Karpas-422 (cell line): Measurements from ENCODE around the gene ZFP36L1. TPM values are rescaled to one million over a fixed set of nuclear protein-coding genes. Genes with fewer than 3 reads are reported as not detected.

Experiments used
- DNase-seq: peaks from one replicate; pipeline ENCODE4 v3.0.0-alpha.2; 2015
- H2AFZ ChIP-seq: fragments of 200-600 bp; sonication (generic); 2 replicates; pipeline ENCODE4 v1.6.1; 2014; ENCODE audit warnings: antibody characterized with exemption, low read length, mixed read lengths
- H3K27ac ChIP-seq: fragments of 200-600 bp; sonication (generic); 2 replicates; pipeline ENCODE4 v1.5.1; 2014; ENCODE audit warnings: mild to moderate bottlenecking, low read length, moderate library complexity
- H3K27me3 ChIP-seq: fragments of 200-600 bp; sonication (generic); 2 replicates; pipeline ENCODE4 v1.6.1; 2014; ENCODE audit warnings: low read length, mixed read lengths
- H3K36me3 ChIP-seq: fragments of 200-600 bp; sonication (generic); 2 replicates; pipeline ENCODE4 v1.6.1; 2014; ENCODE audit warnings: low read length, mixed read lengths; ENCODE audit not compliant: insufficient read depth
- H3K4me1 ChIP-seq: fragments of 200-600 bp; sonication (generic); 2 replicates; pipeline ENCODE4 v1.6.1; 2014; ENCODE audit warnings: mild to moderate bottlenecking, low read length, mixed read lengths
- H3K4me2 ChIP-seq: fragments of 200-600 bp; sonication (generic); 2 replicates; pipeline ENCODE4 v1.6.1; 2014; ENCODE audit warnings: low read length, low read depth, mild to moderate bottlenecking; ENCODE audit not compliant: poor library complexity, severe bottlenecking
- H3K4me3 ChIP-seq: fragments of 200-600 bp; sonication (generic); 2 replicates; pipeline ENCODE4 v1.5.1; 2014; ENCODE audit warnings: mild to moderate bottlenecking, antibody characterized with exemption, low read length, mixed read lengths
- H3K79me2 ChIP-seq: fragments of 200-600 bp; sonication (generic); 2 replicates; pipeline ENCODE4 v1.6.1; 2014; ENCODE audit warnings: mild to moderate bottlenecking, low read length, mixed read lengths
- H3K9ac ChIP-seq: fragments of 200-600 bp; sonication (generic); 2 replicates; pipeline ENCODE4 v1.6.0; 2014; ENCODE audit warnings: low read length
- H3K9me2 ChIP-seq: fragments of 200-600 bp; sonication (generic), shearing (Covaris generic); replicated peaks from 2 replicates; pipeline ENCODE4 v1.6.0; 2014; ENCODE audit warnings: mild to moderate bottlenecking, low read length, moderate library complexity; ENCODE audit not compliant: insufficient read depth
- H3K9me3 ChIP-seq: fragments of 300-700, 200-600 bp; sonication (generic); 2 replicates; pipeline ENCODE4 v1.6.1; 2014; ENCODE audit warnings: low read length, mixed read lengths
- H4K20me1 ChIP-seq: fragments of 200-600 bp; sonication (generic); 2 replicates; pipeline ENCODE4 v1.6.1; 2014; ENCODE audit warnings: mild to moderate bottlenecking, antibody characterized with exemption, low read length, low read depth; ENCODE audit not compliant: insufficient read depth
- total RNA-seq: library from RNA; depleted of rRNA; stranded (reverse); fragments of >200 nt; shearing (Covaris generic); gene quantifications from 2 replicates; pipeline ENCODE4 v1.2.3, GENCODE V29; 2014; ENCODE audit warnings: low replicate concordance

Gene ZFP36L1
- total RNA-seq, 1 experiment from 2014 or later: 76.8 TPM

DNA sequence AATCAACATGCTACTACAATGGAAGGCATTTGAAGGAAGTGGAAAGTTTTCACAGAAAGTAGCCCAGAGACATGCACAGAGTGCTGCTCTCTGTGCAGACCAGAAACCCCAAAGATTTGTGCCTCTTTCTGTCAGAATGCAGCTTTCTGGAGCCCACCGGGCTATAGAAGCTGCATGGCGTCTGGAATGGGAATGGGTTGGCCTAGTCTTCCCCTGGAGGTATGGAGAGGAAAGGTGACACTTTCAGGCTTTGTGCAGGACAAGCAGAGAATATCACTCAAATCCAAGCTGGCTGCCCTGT is 21.3 kb upstream of the ZFP36L1 start:
- H3K27ac ChIP-seq: peak overlapping the region; percentile 80
- no peaks in the 10 kb centered on the region for H4K20me1 ChIP-seq
- H3K36me3 ChIP-seq: no peaks in the 10 kb centered on the region
- peak overlapping the region; percentile 72; the same call in 1 of the 2 replicates for H3K4me3 ChIP-seq
- H3K79me2 ChIP-seq: 0 out of 2 replicates have a peak, but pooled peaks cover 4% of the 10 kb centered on the region
- DNase-seq: no peak
- H3K4me2 ChIP-seq: peak overlapping the region; percentile 96
- peak overlapping the region; percentile 90 for H3K9ac ChIP-seq
- H3K4me1 ChIP-seq: peaks cover 53% of the 10 kb centered on the region
- no peak overlapping the region for H2AFZ ChIP-seq
- H3K9me3 ChIP-seq: no peaks in the 10 kb centered on the region
- no peaks in the 10 kb centered on the region for H3K9me2 ChIP-seq
- no peaks in the 10 kb centered on the region for H3K27me3 ChIP-seq

DNA sequence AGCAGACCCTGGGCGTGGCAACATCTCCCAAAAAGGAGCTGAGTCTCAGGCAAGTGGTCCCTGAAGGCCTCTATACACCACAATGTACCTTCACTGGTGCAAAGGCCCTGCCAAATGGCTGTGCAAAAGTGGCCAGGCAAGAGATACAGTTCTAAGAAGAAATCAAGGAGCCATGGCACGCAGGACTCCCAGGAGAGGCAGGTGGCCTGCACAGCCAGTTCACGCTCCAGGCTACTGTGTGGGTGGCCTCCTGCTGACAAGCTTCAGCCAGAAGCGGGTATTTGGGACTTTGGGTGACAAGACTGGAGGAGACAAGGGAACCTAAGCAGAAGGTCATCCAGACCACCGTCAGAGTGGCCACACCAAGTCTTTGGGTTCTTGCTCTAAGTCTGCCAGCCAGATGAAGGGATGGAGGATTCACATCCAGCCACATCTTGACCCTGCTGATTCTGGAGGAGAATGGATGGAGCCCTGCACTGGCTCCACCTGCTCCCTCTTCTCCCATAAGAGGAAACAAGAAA is 20.5 kb upstream of the ZFP36L1 start:
- Histone ChIP-seq H3K27me3 (no peaks in the 10 kb centered on the region), H3K9me2 (no peaks in the 10 kb centered on the region), H3K4me3 (no peak overlapping the region), H3K36me3 (no peaks in the 10 kb centered on the region), H2AFZ (no peak overlapping the region), H3K4me2 (no peak overlapping the region), H3K79me2 (0 out of 2 replicates have a peak, but pooled peaks cover 4% of the 10 kb centered on the region), H4K20me1 (no peaks in the 10 kb centered on the region), H3K27ac (no peak overlapping the region), H3K9me3 (no peaks in the 10 kb centered on the region), H3K4me1 (peaks cover 53% of the 10 kb centered on the region), H3K9ac (peak overlapping the region; percentile 23)
- DNase-seq: no peak

DNA sequence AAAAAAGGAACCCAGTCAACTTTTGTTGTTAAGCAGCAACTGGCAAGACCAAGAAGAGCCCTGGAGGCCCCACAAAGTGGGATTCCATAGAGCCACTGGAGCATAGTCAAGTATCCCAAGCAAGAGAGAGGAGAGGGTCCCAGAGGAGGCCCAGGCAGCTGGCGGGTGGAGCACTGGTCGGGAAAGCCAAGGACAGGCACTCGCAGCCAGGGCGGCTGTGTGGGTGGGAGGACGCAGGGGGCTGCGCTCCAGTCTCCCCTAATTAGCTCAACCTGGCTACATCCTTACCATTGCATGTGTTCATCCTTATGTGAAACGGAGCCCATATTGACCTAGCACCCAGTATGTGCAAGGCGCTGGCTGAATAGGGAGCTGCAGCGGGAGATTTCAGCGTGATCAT is 18.3 kb upstream of the ZFP36L1 start:
- Histone ChIP-seq H3K9me2 (no peaks in the 10 kb centered on the region), H2AFZ (no peak overlapping the region), H3K4me2 (no peak overlapping the region), H3K9me3 (no peaks in the 10 kb centered on the region), H3K36me3 (no peaks in the 10 kb centered on the region), H3K4me1 (peaks cover 53% of the 10 kb centered on the region), H3K79me2 (0 out of 2 replicates have a peak, but pooled peaks cover 4% of the 10 kb centered on the region), H4K20me1 (no peaks in the 10 kb centered on the region), H3K4me3 (no peak overlapping the region), H3K27ac (no peak overlapping the region), H3K27me3 (no peaks in the 10 kb centered on the region), H3K9ac (no peak overlapping the region)
- no peak for DNase-seq

DNA sequence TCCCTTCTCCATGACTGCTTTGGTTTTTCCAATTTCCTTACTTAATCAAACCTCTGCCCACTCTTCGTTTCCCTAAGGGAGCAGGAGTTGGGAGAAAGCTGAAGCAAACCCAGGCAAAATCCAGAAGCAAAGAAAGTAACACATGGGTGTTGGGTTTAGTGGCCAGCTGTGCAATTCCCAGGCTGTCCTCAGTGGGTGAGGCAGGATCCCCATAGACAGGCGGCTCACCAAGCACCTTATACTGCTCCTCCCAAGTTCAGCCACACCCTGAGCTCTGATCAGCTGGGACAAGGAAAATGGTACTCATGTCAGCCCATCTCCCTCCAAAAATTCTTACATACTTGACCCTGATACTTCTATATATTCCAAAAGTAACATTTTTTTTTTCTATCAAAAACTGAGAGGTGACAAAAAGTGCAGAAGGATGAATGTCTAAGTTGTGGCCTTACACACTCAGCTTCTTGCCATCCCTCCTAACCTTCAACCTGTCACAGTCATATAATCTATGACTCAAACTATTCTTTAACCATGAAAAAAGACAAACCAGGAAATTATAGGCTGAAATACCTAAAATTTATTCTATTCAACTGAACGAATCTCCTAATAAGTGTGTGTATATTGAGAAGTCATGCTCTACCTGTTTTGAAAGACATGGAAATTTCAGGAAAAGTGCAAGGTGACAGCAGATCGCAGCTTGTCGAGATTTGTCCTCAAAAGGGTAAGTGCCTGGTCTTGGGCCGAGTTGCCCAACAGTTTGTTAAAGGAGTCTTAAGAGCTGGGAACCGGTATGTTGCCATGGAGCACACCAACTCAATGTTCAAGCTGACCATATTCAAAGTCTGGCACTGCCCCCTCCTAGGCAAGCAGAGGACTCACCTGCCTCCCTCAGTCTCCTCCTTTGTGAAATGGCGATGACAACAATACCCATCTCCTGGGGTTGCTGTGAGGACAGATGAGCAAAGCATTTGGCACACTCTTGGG is 17.6 kb upstream of the ZFP36L1 start:
- H2AFZ ChIP-seq: no peak overlapping the region
- no peaks in the 10 kb centered on the region for H4K20me1 ChIP-seq
- H3K9me3 ChIP-seq: no peaks in the 10 kb centered on the region
- no peaks in the 10 kb centered on the region for H3K9me2 ChIP-seq
- H3K9ac ChIP-seq: no peak overlapping the region
- H3K27me3 ChIP-seq: no peaks in the 10 kb centered on the region
- no peak overlapping the region for H3K4me2 ChIP-seq
- H3K4me1 ChIP-seq: peaks cover 47% of the 10 kb centered on the region
- H3K79me2 ChIP-seq: 0 out of 2 replicates have a peak, but pooled peaks cover 1% of the 10 kb centered on the region
- no peak overlapping the region for H3K27ac ChIP-seq
- no peak overlapping the region for H3K4me3 ChIP-seq
- DNase-seq: no peak
- H3K36me3 ChIP-seq: no peaks in the 10 kb centered on the region

DNA sequence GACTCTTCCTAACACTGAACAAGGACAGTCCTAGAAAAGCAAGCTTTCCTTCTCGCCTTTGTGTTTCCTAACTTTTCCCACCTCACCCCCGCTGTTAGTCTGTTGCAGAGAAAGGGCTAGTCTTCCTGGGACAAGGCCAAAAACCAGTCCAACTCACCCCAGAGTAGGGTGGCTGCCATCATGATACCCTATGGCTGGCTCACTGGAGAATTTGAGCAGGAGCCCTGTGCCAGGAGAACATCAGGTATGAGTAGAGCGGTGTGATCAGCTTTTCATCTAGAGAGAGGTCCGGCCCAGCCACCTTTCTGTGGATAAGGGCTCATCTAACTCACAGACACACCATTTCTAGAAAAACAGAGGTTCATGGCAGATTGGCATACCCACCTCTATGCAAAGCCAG is 16.7 kb upstream of the ZFP36L1 start:
- no peaks in the 10 kb centered on the region for H3K9me3 ChIP-seq
- DNase-seq: no peak
- peaks cover 39% of the 10 kb centered on the region for H3K4me1 ChIP-seq
- no peaks in the 10 kb centered on the region for H3K9me2 ChIP-seq
- H3K4me3 ChIP-seq: no peak overlapping the region
- no peak overlapping the region for H3K4me2 ChIP-seq
- no peaks in the 10 kb centered on the region for H4K20me1 ChIP-seq
- no peaks in the 10 kb centered on the region for H3K36me3 ChIP-seq
- no peak overlapping the region for H2AFZ ChIP-seq
- H3K79me2 ChIP-seq: no peaks in the 10 kb centered on the region
- H3K27ac ChIP-seq: no peak overlapping the region
- H3K9ac ChIP-seq: no peak overlapping the region
- no peaks in the 10 kb centered on the region for H3K27me3 ChIP-seq

DNA sequence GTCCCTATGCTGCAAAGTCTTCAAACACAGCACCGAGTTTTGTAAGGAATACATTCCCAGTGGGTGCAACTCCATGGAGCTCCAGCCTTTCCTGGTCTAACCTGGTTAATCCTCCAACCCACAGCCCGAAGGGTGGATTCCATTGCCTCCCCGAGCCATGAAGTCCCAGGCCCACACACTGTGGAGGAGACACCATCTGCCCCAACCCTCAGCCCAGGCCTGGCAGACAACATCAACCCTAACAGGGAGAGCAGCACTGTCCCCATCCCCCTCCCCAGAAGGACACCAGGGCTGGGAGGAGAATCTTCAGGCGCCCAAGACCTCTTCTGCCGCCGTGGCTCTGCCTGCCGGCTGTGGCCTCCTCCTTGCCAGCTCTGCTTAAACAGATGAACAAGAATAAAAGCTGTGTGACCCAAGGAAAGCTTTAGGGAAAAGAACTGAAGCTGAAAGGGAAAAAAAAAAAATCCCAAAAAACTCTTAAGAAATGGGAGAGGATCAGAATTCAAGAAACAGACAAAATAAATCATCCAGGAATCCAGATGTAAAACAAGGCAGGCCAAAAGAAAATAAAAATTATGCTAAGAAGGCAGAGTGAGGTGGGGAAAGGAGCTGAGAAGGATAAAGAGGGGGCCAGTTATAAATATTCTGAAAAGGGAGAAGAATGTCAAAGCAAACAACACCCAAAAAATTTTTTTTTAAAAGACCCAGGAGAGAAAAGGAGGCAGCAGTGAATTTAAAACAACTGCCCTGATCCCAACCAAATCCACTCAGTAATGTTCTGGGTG is 16.0 kb upstream of the ZFP36L1 start:
- no peak overlapping the region for H3K9ac ChIP-seq
- no peak overlapping the region for H2AFZ ChIP-seq
- H3K4me3 ChIP-seq: no peak overlapping the region
- peaks cover 33% of the 10 kb centered on the region for H3K4me1 ChIP-seq
- no peak overlapping the region for H3K27ac ChIP-seq
- no peaks in the 10 kb centered on the region for H3K36me3 ChIP-seq
- no peak overlapping the region for H3K4me2 ChIP-seq
- H3K27me3 ChIP-seq: no peaks in the 10 kb centered on the region
- H3K9me3 ChIP-seq: no peaks in the 10 kb centered on the region
- no peaks in the 10 kb centered on the region for H3K79me2 ChIP-seq
- no peaks in the 10 kb centered on the region for H4K20me1 ChIP-seq
- no peak for DNase-seq
- H3K9me2 ChIP-seq: no peaks in the 10 kb centered on the region

DNA sequence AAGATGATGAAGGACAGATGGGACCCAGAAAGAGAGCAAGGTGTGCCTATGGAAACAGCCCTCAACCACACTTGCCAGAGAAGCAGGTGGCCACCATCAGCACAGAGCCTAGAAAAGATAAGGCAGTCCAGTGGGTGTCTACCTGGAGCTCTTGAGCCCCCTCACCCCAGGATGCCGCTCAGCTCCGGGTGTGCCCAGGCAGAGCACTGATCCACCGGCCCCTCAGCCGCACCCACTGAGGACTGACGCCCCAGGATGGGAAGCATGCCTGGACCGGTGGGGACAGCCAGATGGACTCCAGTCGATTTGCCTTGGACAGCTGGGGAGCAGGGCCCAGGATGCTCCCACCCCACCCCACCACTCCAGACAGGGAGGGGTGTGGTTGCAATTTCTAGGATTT is 15.1 kb upstream of the ZFP36L1 start:
- H2AFZ ChIP-seq: no peak overlapping the region
- H3K4me3 ChIP-seq: no peak overlapping the region
- H3K79me2 ChIP-seq: no peaks in the 10 kb centered on the region
- H3K9me3 ChIP-seq: no peaks in the 10 kb centered on the region; the same call in 1 of the 2 replicates
- H3K9me2 ChIP-seq: no peaks in the 10 kb centered on the region
- peaks cover 24% of the 10 kb centered on the region for H3K4me1 ChIP-seq
- no peak overlapping the region for H3K4me2 ChIP-seq
- H3K9ac ChIP-seq: no peak overlapping the region
- no peaks in the 10 kb centered on the region for H4K20me1 ChIP-seq
- no peak for DNase-seq
- H3K27ac ChIP-seq: no peak overlapping the region
- H3K27me3 ChIP-seq: no peaks in the 10 kb centered on the region
- no peaks in the 10 kb centered on the region for H3K36me3 ChIP-seq

DNA sequence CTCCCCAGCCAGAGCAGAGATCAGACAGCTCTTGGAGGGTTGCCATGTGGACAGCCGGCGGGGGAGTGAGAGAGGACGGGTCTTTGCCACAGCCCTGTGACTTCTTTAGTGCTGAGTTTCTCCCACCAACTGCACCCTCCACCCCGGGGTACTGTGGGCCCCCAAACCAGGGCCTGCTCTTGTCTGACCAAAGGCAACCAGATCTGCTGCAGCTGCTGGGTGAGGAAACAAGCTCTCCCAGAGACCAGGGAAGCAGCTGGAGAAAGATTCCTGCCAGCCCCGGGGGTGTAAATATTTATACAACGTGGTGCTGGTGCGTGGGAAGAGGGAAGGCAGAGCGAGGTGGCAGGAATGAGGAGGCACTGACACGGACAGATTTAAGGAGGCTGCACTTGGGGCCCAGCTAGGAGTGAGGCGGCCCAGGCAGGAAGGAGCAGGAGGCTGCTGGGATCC is 14.3 kb upstream of the ZFP36L1 start:
- no peaks in the 10 kb centered on the region for H3K27me3 ChIP-seq
- H3K4me3 ChIP-seq: no peak overlapping the region
- H3K9ac ChIP-seq: peak overlapping the region; percentile 57
- peak overlapping the region; percentile 46; the same call in 1 of the 2 replicates for H2AFZ ChIP-seq
- H3K9me3 ChIP-seq: peaks cover 2% of the 10 kb centered on the region
- peak overlapping the region; percentile 31 for H3K4me2 ChIP-seq
- H3K36me3 ChIP-seq: peaks cover under 1% of the 10 kb centered on the region; the same call in 1 of the 2 replicates
- DNase-seq: peak; percentile 75
- peaks cover 16% of the 10 kb centered on the region for H3K4me1 ChIP-seq
- no peaks in the 10 kb centered on the region for H3K79me2 ChIP-seq
- H3K9me2 ChIP-seq: no peaks in the 10 kb centered on the region
- no peak overlapping the region for H3K27ac ChIP-seq
- H4K20me1 ChIP-seq: no peaks in the 10 kb centered on the region
